ENCODE data around the gene CD1D.
"Not testable (repeated sequence)": the region's sequence is repeated elsewhere in the genome, so short reads cannot be mapped to it uniquely, and the experiment has no call there.

Gene CD1D

DNA sequence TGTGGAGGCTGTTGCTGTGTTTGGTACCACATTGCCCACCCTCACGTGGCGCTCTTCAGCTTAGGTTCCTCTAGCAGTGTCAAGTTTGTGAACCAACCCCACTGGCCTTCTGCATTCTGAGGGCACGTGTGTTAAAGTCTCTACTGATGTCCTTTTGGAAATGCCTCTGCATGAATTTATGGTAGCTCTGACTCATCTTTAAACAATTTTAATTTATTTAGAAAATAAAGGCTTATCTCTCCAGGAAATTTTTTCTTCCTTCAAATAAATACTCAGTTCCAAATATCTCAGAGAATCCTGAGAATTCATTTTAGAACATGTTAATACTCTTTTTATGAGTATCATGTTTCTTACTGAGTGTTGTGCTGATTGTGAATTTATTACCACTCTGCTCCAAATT is 5.5 kb downstream of the CD1D start:
- ATAC-seq (replicated peaks), result no peak
- Mint-ChIP-seq H3K27ac (no peak overlapping the region), H3K36me3 (peaks cover 4% of the 10 kb centered on the region in 2 donors), H3K9me3 (no peaks in the 10 kb centered on the region), H3K27me3 (no peaks in the 10 kb centered on the region), H3K4me1 (peaks cover 26 to 36% of the 10 kb centered on the region in 2 donors), H3K4me3 (no peak overlapping the region)
- no peak for DNase-seq

DNA sequence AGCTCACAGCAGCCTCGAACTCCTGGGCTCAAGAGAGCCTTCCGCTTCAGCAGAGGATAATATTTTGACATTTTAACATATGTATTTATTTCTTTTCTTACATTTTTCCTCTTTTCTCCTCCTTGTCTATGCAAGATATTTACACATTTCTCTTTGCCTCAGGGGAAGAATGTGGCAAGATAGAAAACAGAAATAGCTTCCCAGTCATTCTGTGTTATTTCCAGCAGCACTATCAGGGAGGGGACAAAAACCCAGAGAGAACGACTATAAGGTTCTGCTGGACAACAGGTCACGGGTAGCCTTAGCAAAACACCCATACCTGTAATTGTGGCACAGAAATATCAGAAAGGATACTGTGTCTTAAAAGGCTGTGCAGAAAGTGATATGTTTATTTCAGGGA is 7.9 kb downstream of the CD1D start:
- peaks cover 0 to 5% of the 10 kb centered on the region in 2 donors for H3K9me3 Mint-ChIP-seq
- no peaks in the 10 kb centered on the region for H3K27me3 Mint-ChIP-seq
- no peak overlapping the region for H3K4me3 Mint-ChIP-seq
- ATAC-seq (replicated peaks), result no peak
- no peak for DNase-seq
- peaks cover 7 to 11% of the 10 kb centered on the region in 2 donors for H3K4me1 Mint-ChIP-seq
- H3K36me3 Mint-ChIP-seq, result peaks cover 4 to 10% of the 10 kb centered on the region in 2 donors
- no peak overlapping the region for H3K27ac Mint-ChIP-seq

GRCh38 chr1:158189624-158190023 is 8.9 kb downstream of the CD1D start:
- no peak overlapping the region for H3K4me3 Mint-ChIP-seq
- H3K27me3 Mint-ChIP-seq, result no peaks in the 10 kb centered on the region
- H3K27ac Mint-ChIP-seq, result no peak overlapping the region
- H3K9me3 Mint-ChIP-seq, result peaks cover 0 to 6% of the 10 kb centered on the region in 2 donors
- ATAC-seq (replicated peaks), result no peak
- H3K4me1 Mint-ChIP-seq, result peaks cover 3 to 6% of the 10 kb centered on the region in 2 donors
- H3K36me3 Mint-ChIP-seq, result peaks cover 0 to 10% of the 10 kb centered on the region in 2 donors
- no peak for DNase-seq

DNA sequence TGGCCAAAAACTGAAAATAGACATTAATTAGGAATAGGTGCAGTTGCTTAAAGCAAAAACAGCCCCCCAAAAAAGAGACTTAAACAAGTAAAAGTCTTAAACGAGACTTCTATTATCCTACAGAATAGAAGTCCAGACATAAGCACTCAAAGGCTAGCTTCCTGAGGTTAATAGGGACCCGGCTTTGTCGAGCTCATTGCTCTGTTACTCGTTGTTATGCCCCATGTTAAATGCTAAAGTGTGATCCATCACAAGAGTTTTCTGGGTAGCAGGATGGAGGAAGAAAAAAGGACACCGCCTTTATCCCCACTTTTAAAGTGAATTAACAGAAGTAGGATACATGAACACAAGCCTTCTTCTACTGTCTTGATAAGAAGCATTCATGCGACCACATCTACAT is 10.6 kb downstream of the CD1D start:
- peaks cover 0 to 2% of the 10 kb centered on the region in 2 donors for H3K4me1 Mint-ChIP-seq
- H3K9me3 Mint-ChIP-seq, result peaks cover 0 to 6% of the 10 kb centered on the region in 2 donors
- DNase-seq (no peak), ATAC-seq (replicated peaks) (no peak)
- H3K27ac Mint-ChIP-seq, result no peak overlapping the region
- H3K27me3 Mint-ChIP-seq, result peaks cover 0 to 6% of the 10 kb centered on the region in 2 donors
- H3K4me3 Mint-ChIP-seq, result no peak overlapping the region
- peaks cover 3 to 8% of the 10 kb centered on the region in 2 donors for H3K36me3 Mint-ChIP-seq

- no peak for DNase-seq
- peaks cover 0 to 6% of the 10 kb centered on the region in 2 donors for H3K27me3 Mint-ChIP-seq
- ATAC-seq (replicated peaks), result no peak
- H3K9me3 Mint-ChIP-seq, result peaks cover 0 to 6% of the 10 kb centered on the region in 2 donors
- H3K36me3 Mint-ChIP-seq, result peaks cover 3 to 8% of the 10 kb centered on the region in 2 donors
- peaks cover 5 to 15% of the 10 kb centered on the region in 2 donors for H3K4me1 Mint-ChIP-seq
- H3K4me3 Mint-ChIP-seq, result no peak overlapping the region
- no peak overlapping the region for H3K27ac Mint-ChIP-seq
These were observed 15.8 kb downstream of the CD1D start for GRCh38 chr1:158196461-158196860.

DNA sequence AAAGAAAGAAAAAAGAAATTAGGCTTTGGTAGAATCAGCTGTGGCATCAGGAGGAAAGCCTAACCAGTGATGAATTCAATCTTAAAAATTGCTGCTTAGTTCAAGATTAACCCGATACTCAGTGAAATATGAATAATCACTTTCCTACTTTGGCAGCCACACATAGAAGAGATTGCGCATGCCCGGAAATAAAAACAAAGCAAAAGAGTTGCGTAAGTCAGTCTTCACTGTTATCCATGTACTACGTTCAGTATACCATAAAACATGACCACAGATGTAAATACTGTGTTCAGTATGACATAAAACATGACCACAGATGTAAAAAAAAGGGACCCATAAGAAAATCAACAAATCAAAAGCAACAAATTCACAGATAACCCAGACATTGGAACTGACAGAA is 19.2 kb downstream of the CD1D start:
- Mint-ChIP-seq H3K4me3 (no peak overlapping the region), H3K9me3 (no peaks in the 10 kb centered on the region), H3K36me3 (peaks cover 0 to 3% of the 10 kb centered on the region in 2 donors), H3K27ac (no peak overlapping the region), H3K27me3 (peaks cover 0 to 6% of the 10 kb centered on the region in 2 donors), H3K4me1 (peaks cover 15 to 30% of the 10 kb centered on the region in 2 donors)
- no peak for DNase-seq
- ATAC-seq (replicated peaks), result no peak

DNA sequence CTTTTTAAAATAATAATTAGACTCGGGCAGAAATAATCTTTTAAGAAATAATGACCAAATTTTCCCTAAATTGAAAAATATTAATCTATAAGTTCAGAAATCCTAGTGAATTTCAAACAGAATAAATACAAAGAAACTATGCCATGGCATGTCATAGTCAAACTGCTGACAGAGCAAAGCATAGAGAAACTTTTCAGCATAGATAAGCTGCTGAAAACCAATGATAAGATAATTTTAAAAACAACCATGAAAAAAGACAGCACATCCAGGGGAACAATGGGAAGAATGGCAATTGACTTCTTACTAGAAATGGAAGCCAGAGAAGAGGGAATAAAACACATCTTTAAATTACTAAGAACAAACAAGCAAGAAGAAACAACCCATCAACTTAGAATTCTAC is 19.8 kb downstream of the CD1D start:
- no peak for ATAC-seq (replicated peaks)
- no peak for DNase-seq
- Mint-ChIP-seq H3K36me3 (peaks cover 0 to 3% of the 10 kb centered on the region in 2 donors), H3K9me3 (peaks cover 3 to 5% of the 10 kb centered on the region in 2 donors), H3K4me1 (peaks cover 16 to 31% of the 10 kb centered on the region in 2 donors), H3K27me3 (peaks cover 0 to 3% of the 10 kb centered on the region in 2 donors), H3K4me3 (no peak overlapping the region), H3K27ac (no peak overlapping the region)

DNA sequence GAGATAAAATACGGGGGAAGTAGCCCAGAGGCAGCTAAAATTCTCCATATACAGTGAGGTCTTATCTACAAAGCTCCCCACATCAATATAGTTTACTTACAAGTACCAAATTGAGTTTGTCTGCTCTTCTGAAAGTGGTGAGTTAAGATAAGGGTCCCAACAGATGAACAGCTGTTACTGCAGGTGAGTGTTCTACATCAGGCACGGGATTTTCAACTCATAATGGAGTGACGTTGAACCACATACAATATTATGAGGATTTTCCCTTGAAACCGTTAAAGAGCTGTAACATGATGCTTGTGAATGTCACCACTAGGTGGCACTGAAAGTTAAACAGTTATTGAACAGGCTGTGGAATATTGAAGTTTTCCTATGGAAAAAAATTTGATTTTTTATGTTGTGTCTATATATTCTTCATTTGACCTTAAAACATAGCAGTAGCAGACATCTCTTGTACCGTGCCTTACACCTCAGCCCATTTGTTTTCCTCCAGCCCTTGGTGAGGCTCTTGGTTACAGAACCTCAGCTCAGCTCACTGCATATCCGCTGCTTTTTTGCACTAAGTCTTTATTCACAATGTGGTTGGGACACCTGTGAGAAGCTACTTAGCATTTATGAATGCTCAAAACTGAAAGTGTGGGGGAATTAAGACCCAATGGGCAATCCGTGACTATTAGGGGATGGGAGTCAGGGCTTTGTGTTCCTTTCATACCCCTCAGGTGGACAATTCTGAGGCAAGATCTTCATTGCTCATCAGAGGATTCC is 23.2 kb downstream of the CD1D start:
- Mint-ChIP-seq H3K36me3 (peaks cover 3 to 8% of the 10 kb centered on the region in 2 donors), H3K4me1 (peaks cover 17 to 27% of the 10 kb centered on the region in 2 donors), H3K9me3 (peaks cover 9 to 11% of the 10 kb centered on the region in 2 donors), H3K27me3 (no peaks in the 10 kb centered on the region), H3K4me3 (peak overlapping the region; percentile 59 to 65), H3K27ac (peak overlapping the region; percentile 76)
- peak; percentile 83 to 98 for ATAC-seq (replicated peaks)
- DNase-seq, result no peak

DNA sequence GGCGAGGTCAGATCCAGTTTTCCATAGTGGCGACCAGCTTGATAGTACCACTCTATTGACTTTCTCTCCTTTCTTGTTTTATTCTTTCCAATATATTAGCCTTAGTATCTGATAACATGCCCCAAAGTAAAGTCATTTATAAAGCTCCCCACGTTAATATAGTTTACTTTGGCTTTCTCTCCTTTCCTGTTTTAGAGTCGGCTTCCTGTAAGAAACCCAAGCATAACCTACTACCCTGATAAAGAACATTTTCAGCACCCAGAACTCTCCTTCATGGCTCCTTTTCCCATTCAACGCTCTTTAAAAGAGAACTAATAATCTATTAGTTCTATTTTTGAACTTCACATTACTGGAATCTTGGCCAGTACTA is 23.7 kb downstream of the CD1D start:
- DNase-seq, result no peak
- H3K36me3 Mint-ChIP-seq, result peaks cover 3 to 8% of the 10 kb centered on the region in 2 donors

DNA sequence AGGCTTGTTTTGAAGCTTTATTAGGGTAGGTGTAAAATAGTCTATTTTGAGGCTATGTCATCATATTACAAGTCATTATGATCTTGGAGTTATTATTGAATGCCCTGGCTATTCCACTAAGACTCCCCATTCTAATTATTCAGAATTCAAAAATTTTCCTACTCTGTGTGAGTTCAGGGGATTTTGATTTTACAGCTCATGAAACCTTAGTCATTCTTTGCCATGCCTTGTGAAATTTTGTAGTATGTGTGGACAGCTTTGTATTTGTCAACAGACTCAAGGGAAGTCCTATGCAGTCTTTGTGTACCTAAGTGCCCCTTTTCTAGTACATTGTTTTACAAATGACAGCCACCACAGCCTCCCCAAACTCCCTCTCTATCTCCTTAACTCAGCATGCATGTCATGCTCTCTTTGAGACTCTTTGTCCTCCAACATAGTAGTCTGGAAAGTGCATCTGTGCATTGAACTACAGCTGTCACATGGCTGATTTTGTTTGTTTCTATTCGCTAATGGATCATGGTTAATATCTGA is 28.0 kb downstream of the CD1D start:
- Mint-ChIP-seq H3K36me3 (peaks cover 3 to 8% of the 10 kb centered on the region in 2 donors), H3K4me1 (peaks cover 12 to 20% of the 10 kb centered on the region in 2 donors), H3K27ac (no peak overlapping the region), H3K4me3 (no peak overlapping the region), H3K9me3 (peaks cover 13 to 15% of the 10 kb centered on the region in 2 donors), H3K27me3 (peaks cover 5 to 14% of the 10 kb centered on the region in 2 donors)
- DNase-seq, result no peak
- ATAC-seq (replicated peaks), result no peak

More for the DNA sequence above, 23.7 kb downstream of the CD1D start:
- H3K4me1 Mint-ChIP-seq, result peaks cover 18 to 29% of the 10 kb centered on the region in 2 donors
- ATAC-seq (replicated peaks), result no peak
- H3K27me3 Mint-ChIP-seq, result no peaks in the 10 kb centered on the region
- H3K4me3 Mint-ChIP-seq, result no peak overlapping the region
- H3K27ac Mint-ChIP-seq, result peak overlapping the region; percentile 4
- peaks cover 9 to 11% of the 10 kb centered on the region in 2 donors for H3K9me3 Mint-ChIP-seq

GRCh38 chr1:158212320-158212719 is 31.6 kb downstream of the CD1D start:
- ATAC-seq (replicated peaks) (no peak), DNase-seq (no peak)
- Mint-ChIP-seq H3K27ac (no peak overlapping the region), H3K4me3 (no peak overlapping the region), H3K4me1 (peaks cover 3 to 7% of the 10 kb centered on the region in 2 donors), H3K36me3 (peaks cover 0 to 4% of the 10 kb centered on the region in 2 donors), H3K27me3 (peaks cover 5 to 14% of the 10 kb centered on the region in 2 donors), H3K9me3 (peaks cover 7 to 11% of the 10 kb centered on the region in 2 donors)

DNA sequence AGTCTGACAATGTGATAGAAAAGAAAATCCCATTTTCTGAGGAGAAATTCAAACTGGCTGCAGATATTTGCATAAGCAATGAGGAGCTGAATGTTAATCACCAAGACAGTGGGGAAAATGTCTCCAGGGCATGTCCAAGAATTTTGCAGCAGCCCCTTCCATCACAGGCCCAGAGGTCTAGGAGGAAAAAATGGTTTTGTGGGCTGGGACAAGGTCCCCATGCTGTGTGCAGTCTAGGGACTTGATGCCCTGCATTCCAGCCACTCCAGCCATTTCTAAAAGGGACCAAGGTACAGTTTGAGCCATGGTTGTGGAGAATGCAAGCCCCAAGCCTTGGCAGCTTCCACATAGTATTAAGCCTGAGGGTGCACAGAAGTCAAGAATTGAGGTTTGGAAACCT is 42.8 kb downstream of the CD1D start:
- not testable (repeated sequence) for DNase-seq; H3K27ac Mint-ChIP-seq; H3K4me1 Mint-ChIP-seq; H3K4me3 Mint-ChIP-seq; ATAC-seq (replicated peaks)
- Mint-ChIP-seq H3K27me3 (peaks cover 4 to 10% of the 10 kb centered on the region in 2 donors), H3K36me3 (peaks cover 11 to 27% of the 10 kb centered on the region in 2 donors), H3K9me3 (peaks cover 20 to 29% of the 10 kb centered on the region in 2 donors)

DNA sequence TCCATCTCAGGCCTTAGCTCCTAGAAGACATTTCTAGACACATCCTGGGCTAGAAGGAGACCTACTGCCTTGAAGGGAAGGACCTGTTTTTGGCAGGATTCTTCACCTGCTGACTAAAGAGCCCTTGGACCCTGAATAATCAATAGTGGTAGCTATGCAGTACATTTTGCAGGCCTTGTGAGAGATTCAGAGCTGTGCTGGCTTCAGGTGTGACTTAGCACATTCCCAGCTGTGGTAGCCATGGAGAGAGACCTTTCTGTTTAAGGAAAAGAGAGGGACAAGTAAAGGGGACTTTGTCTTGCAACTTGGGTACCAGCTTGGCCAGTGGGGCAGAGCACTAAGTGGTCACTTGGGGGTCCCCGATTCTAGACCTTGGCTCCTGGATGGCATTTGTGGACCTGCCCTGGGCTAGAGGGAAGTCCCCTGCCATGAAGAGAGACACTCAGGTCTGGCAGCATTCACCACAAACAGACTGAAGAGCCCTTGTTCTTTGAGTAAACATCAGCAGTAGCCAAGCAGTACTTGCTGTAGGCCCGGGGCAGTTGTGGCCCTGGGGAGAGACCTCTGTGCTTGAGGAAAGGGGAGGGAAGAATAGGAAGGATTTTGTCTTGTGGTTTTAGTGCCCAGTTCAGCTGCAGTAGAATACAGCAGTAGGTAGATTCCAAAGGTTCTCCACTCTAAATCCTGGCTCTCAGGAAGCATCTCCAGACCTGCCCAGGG is 47.4 kb downstream of the CD1D start:
- Mint-ChIP-seq H3K4me1 (peaks cover 0 to 1% of the 10 kb centered on the region in 2 donors), H3K36me3 (peaks cover 6 to 19% of the 10 kb centered on the region in 2 donors), H3K27me3 (peaks cover 12 to 26% of the 10 kb centered on the region in 2 donors), H3K9me3 (peaks cover 19 to 21% of the 10 kb centered on the region in 2 donors), H3K4me3 (no peak overlapping the region), H3K27ac (no peak overlapping the region)
- ATAC-seq (replicated peaks), result no peak
- DNase-seq, result no peak

Measured in stimulated activated naive B cell treated with anti-CD40 and anti-IgM and Interleukin-4, amounts not matched to agents 10 μg/mL and 1 μg/mL and 100 μg/mL, for 72 hours (primary cell).